ENCODE measurements around the gene TBX1. TPM values are rescaled to one million over a fixed set of nuclear protein-coding genes. Genes with fewer than 3 reads are reported as not detected.
"Not testable (repeated sequence)": the region's sequence is repeated elsewhere in the genome, so short reads cannot be mapped to it uniquely, and the experiment has no call there.

Gene TBX1
- total and polyA plus RNA-seq, 10 of the 15 experiments (the other 5 are each of a cell fraction or from before 2014, with no cell fraction given): not detected

DNA sequence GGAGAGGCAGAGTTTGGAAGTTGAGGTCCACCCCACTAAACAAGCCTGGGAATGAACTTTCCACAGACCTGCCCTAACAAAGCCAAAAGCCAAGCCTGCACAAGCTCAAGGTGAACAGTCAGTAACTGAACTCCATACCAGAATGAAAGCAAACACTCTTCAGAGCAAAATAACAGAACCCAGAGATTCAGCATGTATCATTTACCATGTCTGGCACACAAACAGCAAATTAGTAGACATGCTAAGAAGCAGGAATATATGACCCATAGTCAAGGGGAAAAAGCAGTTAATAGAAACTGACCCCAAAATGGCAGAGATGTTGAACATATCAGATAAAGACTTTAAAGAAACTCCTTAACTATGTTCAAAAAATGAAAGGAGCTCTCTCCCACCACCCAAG lies 31.3 kb downstream of the TBX1 start:
- POLR2A ChIA-PET: no interaction called here
- BruUV-seq (replicated peaks): no TSS peak

GRCh38 chr22:19792383-19792896 lies 31.9 kb downstream of the TBX1 start:
- H3K9ac ChIP-seq (ENCODE audit: control insufficient read depth, insufficient read depth, low read length); H3K36me3 ChIP-seq (ENCODE audit: control insufficient read depth in 2 of 2, insufficient read depth in 2 of 2, low read length in 1 of 2); H3K27me3 ChIP-seq (replicated peaks in 1 of 2; ENCODE audit: control insufficient read depth in 2 of 2, insufficient read depth in 2 of 2, low read length in 1 of 2); ATAC-seq; DNase-seq (ENCODE audit: low read depth, low spot score); intact Hi-C loops (cut with micrococcal nuclease; ENCODE audit: unreplicated experiment); H3K79me2 ChIP-seq (ENCODE audit: control insufficient read depth, insufficient read depth, low read length); H3K4me1 ChIP-seq (ENCODE audit: control insufficient read depth, insufficient read depth, low read length); BruUV-seq (replicated peaks); SMC1A ChIA-PET (ENCODE audit: uncharacterized antibody, unreplicated experiment); H3K27ac ChIP-seq (ENCODE audit: control insufficient read depth, insufficient read depth); FAIRE-seq; in situ Hi-C loops (cut with MboI); H2AFZ ChIP-seq (ENCODE audit: control insufficient read depth, low read depth, low read length); H4K20me1 ChIP-seq (ENCODE audit: control insufficient read depth, insufficient read depth); POLR2A ChIA-PET; H3K4me2 ChIP-seq (ENCODE audit: control insufficient read depth, insufficient read depth); RAD21 ChIA-PET (ENCODE audit: unreplicated experiment); H3K9me3 ChIP-seq (replicated peaks; ENCODE audit: control insufficient read depth, insufficient read depth, low read length); H3K4me3 ChIP-seq: not testable (repeated sequence)
- CTCF ChIA-PET: interaction anchor here (0.6 kb wide), 1 partner anchor 16 kb away, joined by 3 read pairs; no protein-coding TSS in a partner anchor
- WGBS (ENCODE audit: insufficient coverage, insufficient replicate concordance, low lambda C conversion rate, missing lambda C conversion rate): 93% methylated on average over 13 of the region's 13 CpGs

More for the DNA sequence above, 31.3 kb downstream of the TBX1 start:
- no peak for DNase-seq (ENCODE audit: low read depth, low spot score)
- H3K27ac ChIP-seq (ENCODE audit: control insufficient read depth, insufficient read depth): no peak overlapping the region
- no peaks in the 10 kb centered on the region for H3K36me3 ChIP-seq (ENCODE audit: control insufficient read depth in 2 of 2, insufficient read depth in 2 of 2, low read length in 1 of 2)
- H3K4me3 ChIP-seq: no peak overlapping the region
- ChIA-PET CTCF (interaction anchor here (0.6 to 0.7 kb wide), 2 partner anchors 15 to 118 kb away, joined by 3 read pairs; no protein-coding TSS in a partner anchor), SMC1A (ENCODE audit: uncharacterized antibody, unreplicated experiment) (no interaction called here), RAD21 (ENCODE audit: unreplicated experiment) (no interaction called here)
- H3K79me2 ChIP-seq (ENCODE audit: control insufficient read depth, insufficient read depth, low read length): no peaks in the 10 kb centered on the region
- TF ChIP-seq RB1 (IDR thresholded peaks at IDR 0.05; ENCODE audit: borderline replicate concordance): no peak
- no peak for TF ChIP-seq ASH2L (IDR thresholded peaks at IDR 0.05; ENCODE audit: borderline replicate concordance, low read depth)
- no peak for TF ChIP-seq SREBF2 (IDR thresholded peaks at IDR 0.05; ENCODE audit: low read length)
- TF ChIP-seq STAT1 (conservative IDR thresholded peaks at IDR 0.05): no peak
- TF ChIP-seq NR2F1 (conservative IDR thresholded peaks at IDR 0.05): no peak
- TF ChIP-seq ATF7 (IDR thresholded peaks at IDR 0.05; ENCODE audit: low read depth): no peak
- TF ChIP-seq JUND (IDR thresholded peaks at IDR 0.05; ENCODE audit: low read depth, low read length): no peak
- TF ChIP-seq EED (IDR thresholded peaks at IDR 0.05; ENCODE audit: low read depth): no peak
- TF ChIP-seq ZSCAN29 (IDR thresholded peaks at IDR 0.05): no peak
- no peak for TF ChIP-seq RUNX3 (IDR thresholded peaks at IDR 0.05; ENCODE audit: low read length)
- H3K27me3 ChIP-seq (replicated peaks in 1 of 2; ENCODE audit: control insufficient read depth in 2 of 2, insufficient read depth in 2 of 2, low read length in 1 of 2): no peaks in the 10 kb centered on the region
- ATAC-seq: no peak
- no peak overlapping the region for H3K4me2 ChIP-seq (ENCODE audit: control insufficient read depth, insufficient read depth)
- H2AFZ ChIP-seq (ENCODE audit: control insufficient read depth, low read depth, low read length): no peak overlapping the region
- in situ Hi-C loops (cut with MboI) (no loop called here), intact Hi-C loops (cut with micrococcal nuclease; ENCODE audit: unreplicated experiment) (no loop called here)
- no peaks in the 10 kb centered on the region for H3K4me1 ChIP-seq (ENCODE audit: control insufficient read depth, insufficient read depth, low read length)
- H3K9ac ChIP-seq (ENCODE audit: control insufficient read depth, insufficient read depth, low read length): no peak overlapping the region
- H4K20me1 ChIP-seq (ENCODE audit: control insufficient read depth, insufficient read depth): no peaks in the 10 kb centered on the region
- H3K9me3 ChIP-seq (replicated peaks; ENCODE audit: control insufficient read depth, insufficient read depth, low read length): no peaks in the 10 kb centered on the region; the same call in 2 of the 3 replicates
- FAIRE-seq: no peak
